Activated CD8-positive, alpha-beta T cell treated with anti-CD3 and anti-CD28 coated beads for 36 hours (primary cell): Measurements from ENCODE around the gene CYP46A1. TPM values are rescaled to one million over a fixed set of nuclear protein-coding genes. Genes with fewer than 3 reads are reported as not detected.

Experiments used
- ATAC-seq: fragments of 200-7000 bp; cut with Tn5 transposase; one replicate; pipeline ENCODE4 v1.10.0; 2021; ENCODE audit warnings: mild to moderate bottlenecking, moderate library complexity
- CTCF ChIA-PET: fragments of 350-600 bp; sonication (Branson Sonifier 250); formaldehyde crosslinking; loops from one replicate; lab custom pipeline; 2021; ENCODE audit warnings: antibody characterized with exemption; lab: Charles Lee
- POLR2A ChIA-PET: fragments of 350-600 bp; sonication (Branson Sonifier 250); formaldehyde crosslinking; loops from one replicate; lab custom pipeline; 2021; ENCODE audit warnings: antibody characterized with exemption; lab: Charles Lee
- DNase-seq: peaks from one replicate; pipeline ENCODE4 v3.0.0-alpha.2; 2020
- H3K27ac Mint-ChIP-seq: one replicate; pipeline ENCODE4 v1.8.0; 2021; ENCODE audit warnings: mild to moderate bottlenecking, mixed read lengths
- H3K27me3 Mint-ChIP-seq: one replicate; pipeline ENCODE4 v1.8.0; 2021; ENCODE audit warnings: mixed read lengths
- H3K36me3 Mint-ChIP-seq: one replicate; pipeline ENCODE4 v1.8.0; 2021; ENCODE audit warnings: low read depth, mixed read lengths
- H3K4me1 Mint-ChIP-seq: one replicate; pipeline ENCODE4 v1.8.0; 2021; ENCODE audit warnings: low read depth, mixed read lengths
- H3K4me3 Mint-ChIP-seq: one replicate; pipeline ENCODE4 v1.8.0; 2021; ENCODE audit warnings: mild to moderate bottlenecking, moderate library complexity, mixed read lengths
- H3K9me3 Mint-ChIP-seq: one replicate; pipeline ENCODE4 v1.8.0; 2021; ENCODE audit warnings: mixed read lengths
- CTCF ChIP-seq: fragments of 200-600 bp; IDR thresholded peaks from one replicate; pipeline ENCODE4 v1.8.0; 2022; ENCODE audit warnings: antibody characterized with exemption, mild to moderate bottlenecking
- intact Hi-C: fragments of 100-400 bp; cut with micrococcal nuclease; formaldehyde crosslinking; loops from one replicate; pipeline ENCODE4 v1.10.0; 2022
- total RNA-seq, 2 experiments: library from RNA; stranded (reverse); gene quantifications; one replicate each; pipeline ENCODE4 v1.2.3, GENCODE V29; 2021

CYP46A1 gene
- total RNA-seq, 2 experiments from 2014 or later = 0.16 to 0.20 TPM

- CTCF ChIA-PET = no interaction called here
- TF ChIP-seq CTCF = no peak
- Mint-ChIP-seq H3K27ac (no peak overlapping the region), H3K4me3 (no peak overlapping the region), H3K4me1 (no peaks in the 10 kb centered on the region), H3K9me3 (no peaks in the 10 kb centered on the region), H3K27me3 (peaks cover 16% of the 10 kb centered on the region), H3K36me3 (no peaks in the 10 kb centered on the region)
- intact Hi-C loops = no loop called here
- POLR2A ChIA-PET = no interaction called here
- ATAC-seq (no peak), DNase-seq (no peak)
These were observed 36.7 kb upstream of the CYP46A1 start for GRCh38 chr14:99647411-99647810.

GRCh38 chr14:99648027-99648784 is 35.9 kb upstream of the CYP46A1 start:
- H3K27me3 Mint-ChIP-seq = peaks cover 16% of the 10 kb centered on the region
- no peak overlapping the region for H3K27ac Mint-ChIP-seq
- no peaks in the 10 kb centered on the region for H3K36me3 Mint-ChIP-seq
- H3K4me3 Mint-ChIP-seq = no peak overlapping the region
- CTCF ChIA-PET = interaction anchor here (1.0 kb wide), 1 partner anchor 40 kb away, joined by 3 read pairs; no protein-coding TSS in a partner anchor
- intact Hi-C loops = no loop called here
- ATAC-seq = no peak
- POLR2A ChIA-PET = no interaction called here
- DNase-seq = no peak
- no peaks in the 10 kb centered on the region for H3K9me3 Mint-ChIP-seq
- no peaks in the 10 kb centered on the region for H3K4me1 Mint-ChIP-seq
- TF ChIP-seq CTCF = no peak

GRCh38 chr14:99649219-99649618 is 34.9 kb upstream of the CYP46A1 start:
- ChIA-PET POLR2A (no interaction called here), CTCF (no interaction called here)
- intact Hi-C loops = no loop called here
- Mint-ChIP-seq H3K4me1 (no peaks in the 10 kb centered on the region), H3K27ac (no peak overlapping the region), H3K36me3 (no peaks in the 10 kb centered on the region), H3K4me3 (no peak overlapping the region), H3K9me3 (no peaks in the 10 kb centered on the region), H3K27me3 (peaks cover 15% of the 10 kb centered on the region)
- no peak for TF ChIP-seq CTCF
- DNase-seq (no peak), ATAC-seq (no peak)

- TF ChIP-seq CTCF = no peak
- ChIA-PET CTCF (no interaction called here), POLR2A (no interaction called here)
- no peaks in the 10 kb centered on the region for H3K4me1 Mint-ChIP-seq
- intact Hi-C loops = no loop called here
- ATAC-seq (no peak), DNase-seq (no peak)
- H3K27ac Mint-ChIP-seq = no peak overlapping the region
- H3K27me3 Mint-ChIP-seq = peaks cover 16% of the 10 kb centered on the region
- no peaks in the 10 kb centered on the region for H3K36me3 Mint-ChIP-seq
- H3K4me3 Mint-ChIP-seq = no peak overlapping the region
- no peaks in the 10 kb centered on the region for H3K9me3 Mint-ChIP-seq
These were observed 34.5 kb upstream of the CYP46A1 start for GRCh38 chr14:99649643-99650042.

GRCh38 chr14:99650189-99650588 is 33.9 kb upstream of the CYP46A1 start:
- H3K27me3 Mint-ChIP-seq = peaks cover 18% of the 10 kb centered on the region
- no peak for TF ChIP-seq CTCF
- POLR2A ChIA-PET = no interaction called here
- H3K36me3 Mint-ChIP-seq = no peaks in the 10 kb centered on the region
- CTCF ChIA-PET = no interaction called here
- H3K4me3 Mint-ChIP-seq = no peak overlapping the region
- intact Hi-C loops = no loop called here
- no peak overlapping the region for H3K27ac Mint-ChIP-seq
- no peaks in the 10 kb centered on the region for H3K4me1 Mint-ChIP-seq
- no peak for DNase-seq
- no peak for ATAC-seq
- no peaks in the 10 kb centered on the region for H3K9me3 Mint-ChIP-seq
